Activated CD8-positive, alpha-beta memory T cell treated with anti-CD3 and anti-CD28 coated beads, Interleukin-2, amount 50 U/mL, for 48 hours (primary cell): Measurements from ENCODE around the gene SLC35E3.
"Not testable (repeated sequence)": the region's sequence is repeated elsewhere in the genome, so short reads cannot be mapped to it uniquely, and the experiment has no call there.

Source experiments
- DNase-seq: peaks from one replicate; pipeline ENCODE4 v3.0.0-alpha.2; 2020

SLC35E3 gene

DNA sequence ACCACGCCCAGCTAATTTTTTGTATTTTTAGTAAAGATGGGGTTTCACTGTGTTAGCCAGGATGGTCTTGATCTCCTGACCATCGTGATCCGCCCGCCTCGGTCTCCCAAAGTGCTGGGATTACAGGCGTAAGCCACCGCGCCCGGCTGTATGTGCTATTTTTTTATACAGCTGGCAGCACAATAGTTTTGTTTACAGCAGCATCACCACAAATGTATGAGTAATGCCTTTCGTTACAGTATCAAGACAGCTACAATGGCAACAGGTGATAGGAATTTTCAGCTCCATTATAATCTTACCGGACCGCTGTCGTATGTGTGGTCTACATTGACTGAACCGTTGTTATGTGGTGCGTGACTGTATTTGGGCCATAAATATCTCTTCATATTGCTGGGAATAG is 50.4 kb downstream of the SLC35E3 start:
- DNase-seq, result peak; percentile 7

DNA sequence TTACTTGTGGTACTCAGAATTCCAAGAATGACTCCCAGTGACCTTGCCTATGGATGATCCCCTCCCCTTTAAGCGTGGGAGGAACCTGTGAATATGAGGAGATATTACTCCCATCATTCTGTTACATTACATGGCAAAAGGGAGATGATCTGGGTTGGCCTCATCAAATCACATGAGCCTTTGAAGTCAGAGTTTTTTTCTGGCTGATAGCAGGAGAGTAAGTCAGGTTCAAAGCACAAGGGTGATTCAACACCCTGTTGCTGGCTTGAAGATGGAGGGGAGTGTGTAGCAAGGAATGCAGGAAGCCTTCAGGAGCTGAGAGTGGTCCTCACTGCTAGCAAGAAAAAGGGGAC is 52.9 kb downstream of the SLC35E3 start:
- DNase-seq, result peak; percentile 22

DNA sequence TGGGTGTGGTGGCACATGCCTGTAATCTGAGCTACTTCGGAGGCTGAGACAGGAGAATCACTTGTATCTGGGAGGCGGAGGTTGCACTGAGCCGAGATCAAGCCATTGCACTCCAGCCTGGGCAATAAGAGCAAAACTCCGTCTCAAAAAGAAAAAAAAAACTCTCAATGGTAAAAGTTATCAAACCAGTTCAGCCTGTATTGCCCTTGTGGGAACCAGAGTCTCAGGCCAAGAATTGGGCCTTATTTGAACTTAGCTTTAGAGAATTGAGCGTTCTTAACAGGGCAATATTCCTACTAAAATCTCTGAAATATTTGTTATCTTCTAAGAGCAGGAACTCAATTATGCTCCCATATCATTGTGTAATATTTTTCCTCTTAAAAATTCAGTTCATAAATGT is 54.3 kb downstream of the SLC35E3 start:
- no peak for DNase-seq

DNA sequence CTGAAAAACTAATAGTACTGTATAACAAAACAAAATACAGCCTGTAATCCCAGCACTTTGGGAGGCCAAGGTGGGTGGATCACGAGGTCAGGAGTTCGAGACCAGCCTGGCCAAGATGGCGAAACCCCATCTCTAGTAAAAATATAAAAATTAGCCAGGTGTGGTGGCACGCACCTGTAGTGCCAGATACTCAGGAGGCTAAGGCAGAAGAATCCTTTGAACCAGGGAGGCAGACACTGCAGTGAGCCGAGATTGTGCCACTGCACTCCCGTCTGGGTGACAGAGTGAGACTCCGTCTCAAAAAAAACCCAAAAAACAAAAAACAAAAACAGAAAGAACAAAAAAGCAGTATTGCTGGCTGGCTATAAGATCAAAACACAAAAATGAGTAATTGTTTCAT is 55.1 kb downstream of the SLC35E3 start:
- DNase-seq, result peak; percentile 6

DNA sequence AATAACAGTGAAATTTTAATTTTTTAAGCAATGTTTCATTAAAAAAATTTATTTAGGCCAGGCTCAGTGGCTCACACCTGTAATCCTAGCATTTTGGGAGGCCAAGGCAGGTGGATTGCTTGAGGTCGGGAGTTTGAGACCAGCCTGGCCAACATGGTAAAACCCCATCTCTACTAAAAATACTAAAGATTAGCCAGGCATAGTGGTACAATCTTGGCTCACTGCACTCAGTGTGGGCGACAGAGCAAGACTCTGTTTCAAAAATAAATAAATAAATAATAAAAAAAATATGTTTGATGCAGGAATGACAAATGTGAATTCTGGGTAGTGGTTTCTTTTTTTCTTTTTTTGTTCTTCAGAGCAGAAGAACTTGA is 56.4 kb downstream of the SLC35E3 start:
- not testable (repeated sequence) for DNase-seq

DNA sequence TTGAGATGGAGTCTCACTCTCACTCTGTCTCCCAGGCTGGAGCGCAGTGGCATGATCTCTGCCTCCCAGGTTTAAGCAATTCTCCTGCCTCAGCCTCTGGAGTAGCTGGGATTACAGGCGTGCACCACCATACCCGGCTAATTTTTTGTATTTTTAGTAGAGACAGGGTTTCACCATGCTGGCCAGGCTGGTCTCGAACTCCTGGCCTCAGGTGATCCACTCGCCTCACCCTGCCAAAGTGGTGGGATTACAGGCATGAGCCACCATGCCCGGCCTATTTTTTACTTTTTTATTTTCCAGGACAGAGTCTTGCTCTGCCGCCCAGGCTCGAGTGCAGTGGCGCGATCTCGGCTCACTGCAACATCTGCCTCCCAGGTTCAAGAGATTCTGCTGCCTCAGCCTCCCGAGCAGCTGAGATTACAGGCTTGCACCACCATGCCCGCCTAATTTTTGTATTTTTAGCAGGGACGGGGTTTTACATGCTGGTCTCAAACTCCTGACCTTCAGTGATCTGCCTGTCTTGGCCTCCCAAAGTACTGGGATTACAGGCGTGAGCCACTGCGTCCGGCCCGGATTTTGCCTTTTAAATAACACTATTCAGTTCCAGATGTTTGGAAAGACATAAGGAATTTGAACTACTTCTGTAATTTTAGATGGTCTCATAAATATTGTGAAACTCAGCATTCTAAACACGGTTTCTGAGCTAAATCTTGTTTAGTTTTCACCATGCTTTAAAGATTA is 57.1 kb downstream of the SLC35E3 start:
- peak; percentile 10 for DNase-seq

DNA sequence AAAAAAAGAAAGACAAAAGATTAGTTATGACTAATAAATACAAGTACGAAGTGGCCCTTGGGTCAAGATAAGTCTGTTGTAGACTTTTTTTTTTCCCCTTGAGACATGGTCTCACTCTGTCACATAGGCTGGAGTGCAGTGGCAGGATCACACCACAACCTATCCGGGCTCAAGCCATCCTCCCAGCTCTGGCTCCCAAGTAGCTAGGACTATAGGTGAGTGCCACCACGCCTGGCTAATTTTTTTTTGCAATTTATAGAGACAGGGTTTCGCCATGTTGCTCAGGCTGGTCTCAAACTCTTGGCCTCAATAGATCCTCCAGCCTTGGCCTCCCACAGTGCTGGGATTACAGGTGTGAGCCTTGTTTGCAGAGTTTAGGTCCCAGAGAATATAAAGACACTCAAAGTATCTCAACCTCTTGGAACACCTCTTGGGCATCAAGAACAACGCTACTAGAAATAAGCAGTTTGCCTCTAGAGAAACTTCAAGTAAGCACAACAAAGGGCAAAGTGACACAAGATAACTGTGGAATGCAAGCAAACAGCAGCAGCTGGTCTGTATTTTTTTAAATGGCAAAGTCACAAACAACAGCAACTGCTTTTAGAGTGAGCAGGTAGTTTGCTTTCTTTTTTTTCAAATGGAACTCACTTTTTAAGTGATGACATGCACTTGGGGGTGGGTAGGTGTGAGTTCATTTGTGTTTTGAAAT is 58.1 kb downstream of the SLC35E3 start:
- no peak for DNase-seq

DNA sequence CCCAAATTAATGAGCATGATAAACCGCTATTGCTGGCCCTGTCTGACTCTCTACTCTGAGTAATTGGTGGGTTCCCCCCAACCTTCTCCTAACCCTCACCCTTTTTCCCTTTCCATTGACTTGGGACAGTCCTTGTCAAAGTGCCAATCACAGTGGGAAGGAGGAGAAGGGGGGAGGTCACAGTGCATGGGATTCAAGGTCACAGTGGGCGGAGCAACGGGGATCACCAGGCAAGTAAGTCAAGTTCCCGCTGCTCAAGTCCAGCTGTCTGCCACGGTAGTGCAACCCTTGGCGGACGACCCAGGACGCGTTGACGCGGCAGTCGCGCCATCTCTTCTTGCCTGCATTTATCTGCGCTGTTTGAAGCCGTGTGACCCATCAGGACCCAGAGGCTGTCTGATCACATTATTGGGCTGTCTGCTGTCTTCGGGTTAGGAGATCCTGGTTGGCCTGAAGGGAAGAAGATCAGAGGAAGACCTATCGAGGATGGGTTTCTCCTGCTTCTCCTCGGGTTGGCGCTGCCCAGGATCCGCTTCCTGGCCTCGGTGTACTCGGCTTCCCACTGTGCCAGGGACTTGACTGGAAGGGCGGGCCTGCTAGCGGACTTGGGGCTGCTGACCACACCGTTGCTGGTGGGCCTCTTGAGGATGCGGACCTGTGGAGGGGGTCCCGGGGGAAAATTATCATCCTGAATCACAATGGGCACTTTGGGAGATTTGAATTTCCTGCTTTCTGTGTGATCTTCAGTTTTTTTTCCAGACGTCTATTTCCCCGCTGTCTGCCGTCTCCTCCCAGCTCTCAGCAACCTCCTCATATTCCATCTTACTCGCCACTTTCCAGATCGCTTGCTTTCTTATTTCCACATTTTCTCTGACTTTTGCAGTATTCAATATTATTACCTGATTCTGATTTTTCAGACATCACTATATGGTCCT is 58.9 kb downstream of the SLC35E3 start:
- DNase-seq, result no peak

DNA sequence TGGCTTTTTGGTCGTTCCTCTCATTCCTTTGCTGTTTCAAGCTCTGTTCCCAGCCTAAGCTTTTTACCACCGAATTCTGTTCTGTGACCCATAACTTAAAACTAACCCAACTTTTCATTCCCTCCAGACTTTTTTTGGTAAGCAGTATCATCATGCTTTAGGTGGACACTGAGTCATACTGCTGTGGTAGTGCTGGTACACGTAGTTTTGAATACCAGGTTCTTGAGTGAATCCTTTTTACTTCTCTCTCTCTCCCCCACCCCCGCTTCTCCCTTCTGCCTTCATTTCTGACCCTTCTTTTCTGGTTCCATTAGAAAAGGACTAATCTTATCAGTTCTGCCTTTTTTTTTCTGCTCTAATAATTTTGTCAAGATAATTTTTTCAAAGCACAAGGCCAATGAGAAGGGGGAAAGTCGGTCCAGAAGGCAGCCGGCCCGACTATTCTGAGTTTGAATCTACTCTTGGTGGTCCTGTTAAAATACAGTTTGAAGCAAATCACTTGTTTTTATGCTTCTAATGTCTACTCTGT is 59.7 kb downstream of the SLC35E3 start:
- no peak for DNase-seq

DNA sequence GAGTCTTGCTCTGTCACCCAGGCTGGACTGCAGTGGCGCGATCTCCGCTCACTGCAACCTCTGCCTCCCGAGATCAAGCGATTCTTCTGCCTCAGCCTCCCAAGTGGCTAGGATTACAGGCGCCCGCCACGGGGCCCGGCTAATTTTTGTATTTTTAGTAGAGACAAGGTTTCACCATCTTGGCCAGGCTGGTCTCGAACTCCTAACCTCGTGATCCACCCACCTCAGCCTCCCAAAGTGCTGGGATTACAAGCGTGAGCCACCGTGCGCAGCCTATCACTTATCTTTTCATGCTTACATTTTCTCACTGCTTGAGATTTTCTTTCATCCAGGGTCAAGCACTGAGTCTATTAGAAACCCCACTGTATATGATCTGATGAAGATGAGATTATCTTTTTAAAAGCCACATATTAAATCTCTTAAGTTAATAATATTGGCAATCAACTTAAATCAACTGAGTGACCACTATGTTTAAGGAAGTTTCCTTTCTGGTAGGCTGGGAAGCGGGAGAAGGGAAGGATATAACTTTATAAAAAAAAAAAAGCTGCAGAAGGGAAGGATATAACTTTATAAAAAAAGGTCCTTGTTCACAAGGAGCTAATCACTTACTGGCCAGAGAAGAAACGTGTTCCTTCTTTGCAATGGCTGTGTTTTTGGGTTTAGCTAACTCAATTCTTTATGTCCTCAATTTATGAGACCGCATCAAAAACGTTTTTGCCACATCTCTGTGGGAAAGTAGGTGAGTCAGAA is 60.7 kb downstream of the SLC35E3 start:
- no peak for DNase-seq

DNA sequence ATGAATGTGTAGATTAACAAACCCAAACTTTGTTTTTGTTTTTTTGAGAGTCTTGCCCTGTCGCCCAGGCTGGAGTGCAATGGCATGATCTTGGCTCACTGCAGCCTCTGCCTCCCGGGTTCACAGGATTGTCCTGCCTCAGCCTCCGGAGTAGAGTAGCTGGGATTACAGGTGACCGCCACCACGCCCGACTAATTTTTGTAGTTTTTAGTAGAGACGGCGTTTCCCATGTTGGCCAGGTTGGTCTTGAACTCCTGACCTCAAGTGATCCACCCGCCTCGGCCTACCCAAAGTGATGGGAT is 61.2 kb downstream of the SLC35E3 start:
- DNase-seq, result peak; percentile 72

DNA sequence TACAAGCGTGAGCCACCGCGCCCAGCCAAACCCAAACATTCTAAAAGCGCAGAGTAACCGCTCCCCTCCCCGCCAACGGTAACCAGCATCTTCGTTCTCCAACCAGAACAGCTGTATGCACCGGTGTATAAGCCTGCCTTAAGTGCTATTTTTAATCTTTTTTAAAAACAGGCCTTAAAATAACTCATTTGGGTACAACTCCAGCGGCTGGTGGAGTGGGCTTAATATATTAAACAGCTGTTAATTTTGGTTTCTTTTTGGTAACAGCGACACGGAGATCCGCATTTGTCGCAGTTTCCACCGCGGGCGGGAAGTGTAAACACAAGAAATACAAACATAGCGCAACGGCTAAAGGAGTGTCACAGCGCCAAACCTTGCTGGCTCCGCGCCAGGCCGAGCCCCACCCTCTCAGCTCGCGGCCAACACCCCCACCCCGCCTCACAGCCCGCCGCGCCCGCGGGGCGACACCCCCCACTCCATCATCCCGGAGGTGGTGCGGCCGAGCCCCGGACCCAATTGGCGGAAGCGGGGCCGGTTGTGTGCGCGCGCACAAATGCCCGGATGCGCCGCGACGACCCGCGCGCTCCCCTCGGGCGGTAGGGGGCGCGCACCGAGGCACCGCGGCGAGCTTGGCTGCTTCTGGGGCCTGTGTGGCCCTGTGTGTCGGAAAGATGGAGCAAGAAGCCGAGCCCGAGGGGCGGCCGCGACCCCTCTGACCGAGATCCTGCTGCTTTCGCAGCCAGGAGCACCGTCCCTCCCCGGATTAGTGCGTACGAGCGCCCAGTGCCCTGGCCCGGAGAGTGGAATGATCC is 61.8 kb downstream of the SLC35E3 start, which contains the start of gene MDM2:
Gene MDM2, plus strand, starts transcription at position 602 of the 812 bp plus-strand sequence. CDS start 301 bp downstream, outside the sequence.
- peak; percentile 97 for DNase-seq

DNA sequence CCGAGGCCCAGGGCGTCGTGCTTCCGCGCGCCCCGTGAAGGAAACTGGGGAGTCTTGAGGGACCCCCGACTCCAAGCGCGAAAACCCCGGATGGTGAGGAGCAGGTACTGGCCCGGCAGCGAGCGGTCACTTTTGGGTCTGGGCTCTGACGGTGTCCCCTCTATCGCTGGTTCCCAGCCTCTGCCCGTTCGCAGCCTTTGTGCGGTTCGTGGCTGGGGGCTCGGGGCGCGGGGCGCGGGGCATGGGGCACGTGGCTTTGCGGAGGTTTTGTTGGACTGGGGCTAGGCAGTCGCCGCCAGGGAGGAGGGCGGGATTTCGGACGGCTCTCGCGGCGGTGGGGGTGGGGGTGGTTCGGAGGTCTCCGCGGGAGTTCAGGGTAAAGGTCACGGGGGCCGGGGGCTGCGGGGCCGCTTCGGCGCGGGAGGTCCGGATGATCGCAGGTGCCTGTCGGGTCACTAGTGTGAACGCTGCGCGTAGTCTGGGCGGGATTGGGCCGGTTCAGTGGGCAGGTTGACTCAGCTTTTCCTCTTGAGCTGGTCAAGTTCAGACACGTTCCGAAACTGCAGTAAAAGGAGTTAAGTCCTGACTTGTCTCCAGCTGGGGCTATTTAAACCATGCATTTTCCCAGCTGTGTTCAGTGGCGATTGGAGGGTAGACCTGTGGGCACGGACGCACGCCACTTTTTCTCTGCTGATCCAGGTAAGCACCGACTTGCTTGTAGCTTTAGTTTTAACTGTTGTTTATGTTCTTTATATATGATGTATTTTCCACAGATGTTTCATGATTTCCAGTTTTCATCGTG is 62.6 kb downstream of the SLC35E3 start:
- peak; percentile 87 for DNase-seq

DNA sequence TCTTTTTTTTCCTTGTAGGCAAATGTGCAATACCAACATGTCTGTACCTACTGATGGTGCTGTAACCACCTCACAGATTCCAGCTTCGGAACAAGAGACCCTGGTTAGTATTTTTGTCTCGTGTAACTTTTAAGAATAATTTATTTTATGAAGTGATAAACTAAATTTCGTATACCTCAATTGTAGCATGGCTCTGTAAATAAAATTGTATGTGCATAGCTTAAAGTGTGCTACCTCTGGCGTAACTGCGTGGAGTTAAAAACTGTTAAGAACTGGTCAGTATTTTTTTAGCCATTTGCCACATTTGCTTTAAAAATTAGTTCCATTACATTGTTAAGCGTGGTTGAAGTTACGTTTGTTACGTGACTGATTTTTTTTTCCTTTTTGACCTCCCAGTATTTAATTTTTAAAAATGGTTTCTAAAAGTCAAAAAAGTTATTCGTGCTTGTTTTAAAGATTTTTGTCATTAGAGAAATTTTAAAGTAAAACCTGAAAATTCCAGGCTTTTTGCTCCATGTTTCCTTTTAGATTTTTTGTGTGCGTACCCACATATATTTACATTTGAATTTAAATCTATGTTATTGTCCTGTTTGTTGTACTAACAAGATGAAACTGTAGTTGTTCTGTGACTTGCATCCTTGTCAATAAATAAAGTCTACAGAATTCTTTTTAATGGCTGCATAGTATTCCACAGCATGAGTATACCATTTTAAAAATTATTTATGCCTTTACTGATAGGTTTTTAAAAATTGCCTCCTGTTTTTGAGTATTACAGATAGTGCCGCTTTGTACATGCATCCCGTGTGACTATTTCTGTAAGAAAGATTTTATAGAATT is 63.4 kb downstream of the SLC35E3 start:
- DNase-seq, result no peak

DNA sequence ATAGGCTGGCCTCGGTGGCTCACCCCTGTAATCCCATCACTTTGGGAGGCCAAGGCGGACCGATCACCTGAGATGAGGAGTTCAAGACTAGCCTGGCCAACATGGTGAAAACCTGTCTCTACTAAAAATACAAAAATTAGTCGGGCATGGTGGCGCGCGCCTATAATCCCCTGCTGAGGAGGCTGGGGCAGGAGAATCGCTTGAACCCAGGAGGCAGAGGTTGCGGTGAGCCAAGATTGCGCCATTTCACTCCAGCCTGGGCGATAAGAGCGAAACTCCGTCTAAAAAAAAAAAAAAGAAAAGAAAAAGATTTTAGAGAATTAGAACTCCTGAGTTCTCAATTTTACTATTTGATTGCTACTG is 64.0 kb downstream of the SLC35E3 start:
- not testable (repeated sequence) for DNase-seq

DNA sequence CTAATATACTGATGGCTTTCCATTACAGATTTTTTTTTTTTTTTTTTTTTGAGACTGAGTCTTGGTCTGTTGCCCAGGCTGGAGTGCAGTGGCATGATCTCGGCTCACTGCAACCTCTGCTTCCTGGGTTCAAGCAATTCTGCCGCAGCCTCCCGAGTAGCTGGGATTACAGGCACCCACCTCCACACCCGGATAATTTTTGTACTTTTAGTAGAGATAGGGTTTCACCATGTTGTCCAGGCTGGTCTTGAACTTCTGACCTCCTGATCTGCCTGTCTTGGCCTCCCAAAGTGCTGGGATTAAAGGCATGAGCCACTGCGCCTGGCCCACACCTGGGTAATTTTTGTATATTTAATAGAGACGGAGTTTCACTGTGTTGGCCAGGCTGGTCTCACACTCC is 65.6 kb downstream of the SLC35E3 start:
- DNase-seq, result not testable (repeated sequence)

DNA sequence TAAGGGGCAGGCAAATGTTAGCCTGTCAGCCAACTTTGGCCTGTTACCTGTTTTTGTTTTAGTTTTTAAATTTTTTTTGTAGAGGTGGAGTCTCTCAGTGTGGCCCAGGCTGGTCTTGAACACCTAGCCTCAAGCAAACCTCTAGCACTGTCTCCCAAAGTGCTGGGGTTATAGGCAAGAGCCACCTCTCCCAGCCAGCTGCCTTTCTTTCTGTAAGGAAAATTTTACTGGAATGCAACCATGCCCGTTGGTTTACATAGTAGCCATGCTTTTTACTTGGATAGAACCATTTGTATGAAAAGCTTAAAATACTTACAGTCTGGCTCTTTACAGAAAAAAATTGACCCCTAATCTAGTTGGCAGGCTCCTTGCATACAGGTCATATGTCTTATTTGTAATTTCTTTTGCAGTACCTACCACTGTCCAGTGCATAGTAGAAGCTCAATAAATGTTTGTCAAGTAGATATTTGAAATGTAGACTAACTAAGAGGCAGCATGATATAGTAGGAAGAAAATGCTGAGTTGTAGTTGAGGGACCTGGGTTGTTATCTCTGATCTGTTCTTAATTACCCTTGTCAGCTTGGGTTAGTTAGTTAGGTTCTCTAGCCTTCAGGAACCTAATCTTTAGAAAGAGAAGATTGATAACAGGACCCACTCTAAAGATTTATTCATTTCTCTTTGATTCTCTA is 66.7 kb downstream of the SLC35E3 start:
- DNase-seq, result no peak

DNA sequence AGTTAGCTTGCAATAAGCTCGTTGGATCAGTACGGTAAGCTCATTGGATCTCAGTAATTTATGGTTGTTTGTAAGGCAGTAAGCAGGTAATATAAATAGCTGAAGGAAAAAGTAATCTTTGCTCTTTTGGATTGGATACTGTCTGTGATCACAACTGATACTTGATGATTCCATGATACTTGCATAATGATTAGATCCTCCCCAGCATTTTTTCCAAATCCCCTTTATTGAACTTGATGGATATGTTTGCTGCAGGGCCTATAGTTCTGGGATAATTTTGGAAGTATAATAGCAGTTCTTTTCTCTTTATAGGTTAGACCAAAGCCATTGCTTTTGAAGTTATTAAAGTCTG is 67.2 kb downstream of the SLC35E3 start:
- no peak for DNase-seq

DNA sequence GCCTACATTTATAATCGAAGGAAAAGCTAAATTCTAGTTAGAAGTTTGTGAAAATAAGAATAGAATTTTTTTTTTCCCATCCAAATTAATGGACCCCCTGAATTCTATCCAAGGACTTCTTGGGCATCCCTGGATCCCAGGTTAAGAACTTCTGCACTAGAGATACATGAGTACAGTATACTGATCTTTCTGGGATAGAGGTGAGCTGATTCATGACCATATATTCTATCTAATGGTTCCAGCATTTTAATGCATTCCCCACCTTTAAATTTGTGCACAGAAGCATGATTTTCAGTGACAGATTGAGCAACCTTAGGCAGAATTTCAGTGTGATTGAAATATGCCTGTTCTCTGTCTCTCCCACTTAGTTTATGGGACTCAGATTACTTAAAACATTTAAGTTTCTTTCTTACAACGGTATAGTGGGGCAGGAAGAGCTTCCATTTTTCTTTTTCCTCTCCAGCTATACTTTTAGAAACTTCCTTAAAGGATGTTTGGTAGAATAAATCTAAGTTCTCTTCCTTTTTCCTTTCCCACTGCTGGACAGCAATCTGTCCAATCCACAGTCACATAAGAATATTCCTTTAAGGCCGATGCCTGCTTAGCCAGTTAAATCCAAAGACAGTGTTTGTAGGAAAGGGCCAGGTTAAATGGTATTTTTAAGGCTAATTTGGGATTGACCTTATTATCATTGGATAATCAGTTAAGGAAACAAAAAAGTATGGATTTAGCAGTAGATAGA is 68.7 kb downstream of the SLC35E3 start:
- no peak for DNase-seq
